22Rv1 (cell line): ENCODE results near the gene ERP27.

ENCODE experiments used
- H3K27ac ChIP-seq: fragments of 450-650 bp; 2 replicates; pipeline ENCODE4 v1.5.1; 2017
- CTCF ChIP-seq: fragments of 450-650 bp; IDR thresholded peaks from 2 replicates; pipeline ENCODE4 v1.5.1; 2017; ENCODE audit warnings: mild to moderate bottlenecking
- ZFX ChIP-seq: fragments of 450-650 bp; IDR thresholded peaks from 2 replicates; pipeline ENCODE4 v1.6.1; 2017; ENCODE audit warnings: antibody characterized with exemption, borderline replicate concordance

The ERP27 gene

GRCh38 chr12:14950421-14950820, 12.1 kb upstream of the ERP27 start:
- TF ChIP-seq CTCF (no peak), ZFX (no peak)
- H3K27ac ChIP-seq: no peak overlapping the region

- H3K27ac ChIP-seq: no peak overlapping the region
- TF ChIP-seq ZFX: no peak
- no peak for TF ChIP-seq CTCF
These were observed 11.3 kb upstream of the ERP27 start for GRCh38 chr12:14949631-14950030.

- no peak overlapping the region for H3K27ac ChIP-seq
- TF ChIP-seq CTCF: no peak
These were observed 10.3 kb upstream of the ERP27 start for GRCh38 chr12:14948672-14949071.

- no peak overlapping the region for H3K27ac ChIP-seq
- no peak for TF ChIP-seq CTCF
- no peak for TF ChIP-seq ZFX
These were observed 8.5 kb upstream of the ERP27 start for GRCh38 chr12:14946861-14947260.

GRCh38 chr12:14946162-14946561, 7.8 kb upstream of the ERP27 start:
- H3K27ac ChIP-seq: no peak overlapping the region

GRCh38 chr12:14942196-14942931, 4.0 kb upstream of the ERP27 start:
- H3K27ac ChIP-seq: no peak overlapping the region
- TF ChIP-seq ZFX (no peak), CTCF (no peak)

More at GRCh38 chr12:14946162-14946561, 7.8 kb upstream of the ERP27 start:
- TF ChIP-seq ZFX: no peak
- TF ChIP-seq CTCF: no peak

- H3K27ac ChIP-seq: no peak overlapping the region
- TF ChIP-seq ZFX (no peak), CTCF (no peak)
These were observed 3.0 kb upstream of the ERP27 start for GRCh38 chr12:14941369-14941768.
